ENCODE data around the gene PRKN. TPM values are rescaled to one million over a fixed set of nuclear protein-coding genes. Genes with fewer than 3 reads are reported as not detected.

PRKN gene
- total RNA-seq, 4 donors from 2014 or later = 6.3 to 11.9 (median 9.5) TPM

GRCh38 chr6:162149786-162150185 lies 577.8 kb downstream of the PRKN start:
- TF ChIP-seq POLR2A (IDR thresholded peaks at IDR 0.05) = no peak
- TF ChIP-seq, protein P1, sequence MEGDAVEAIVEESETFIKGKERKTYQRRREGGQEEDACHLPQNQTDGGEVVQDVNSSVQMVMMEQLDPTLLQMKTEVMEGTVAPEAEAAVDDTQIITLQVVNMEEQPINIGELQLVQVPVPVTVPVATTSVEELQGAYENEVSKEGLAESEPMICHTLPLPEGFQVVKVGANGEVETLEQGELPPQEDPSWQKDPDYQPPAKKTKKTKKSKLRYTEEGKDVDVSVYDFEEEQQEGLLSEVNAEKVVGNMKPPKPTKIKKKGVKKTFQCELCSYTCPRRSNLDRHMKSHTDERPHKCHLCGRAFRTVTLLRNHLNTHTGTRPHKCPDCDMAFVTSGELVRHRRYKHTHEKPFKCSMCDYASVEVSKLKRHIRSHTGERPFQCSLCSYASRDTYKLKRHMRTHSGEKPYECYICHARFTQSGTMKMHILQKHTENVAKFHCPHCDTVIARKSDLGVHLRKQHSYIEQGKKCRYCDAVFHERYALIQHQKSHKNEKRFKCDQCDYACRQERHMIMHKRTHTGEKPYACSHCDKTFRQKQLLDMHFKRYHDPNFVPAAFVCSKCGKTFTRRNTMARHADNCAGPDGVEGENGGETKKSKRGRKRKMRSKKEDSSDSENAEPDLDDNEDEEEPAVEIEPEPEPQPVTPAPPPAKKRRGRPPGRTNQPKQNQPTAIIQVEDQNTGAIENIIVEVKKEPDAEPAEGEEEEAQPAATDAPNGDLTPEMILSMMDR (IDR thresholded peaks at IDR 0.05) = no peak
- H3K4me3 ChIP-seq (ENCODE audit: low read depth, poor library complexity, severe bottlenecking) = no peak overlapping the region
- intact Hi-C loops (cut with DNase I; ENCODE audit: low total_unique reads) = loop anchor here (1.0 kb wide), 1 partner anchor 37 kb away; no protein-coding TSS in a partner anchor
- 94 to 98% methylated on average over 6 of the region's 6 CpGs for WGBS, 2 donors
- DNase-seq (ENCODE audit: low spot score in 2 of 2) = no peak

DNA sequence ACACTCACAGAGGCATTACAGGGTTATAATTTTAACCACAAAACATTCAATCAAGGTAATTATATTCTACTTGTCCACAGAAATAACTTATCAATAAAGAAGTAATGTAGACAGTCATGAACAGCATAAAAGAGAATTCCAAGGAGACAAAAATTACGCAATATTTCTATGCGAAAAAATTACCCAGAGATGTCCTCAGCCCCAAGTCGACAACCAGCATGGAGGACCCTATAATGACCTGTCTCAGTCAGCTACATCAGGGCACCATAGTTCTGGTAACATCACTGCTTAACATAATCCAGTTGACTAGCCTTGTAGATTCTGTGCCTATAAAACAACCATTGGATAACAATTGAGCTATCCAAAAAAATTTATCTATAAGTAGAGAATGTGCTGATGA lies 579.8 kb downstream of the PRKN start:
- no peak for TF ChIP-seq POLR2A (IDR thresholded peaks at IDR 0.05)
- TF ChIP-seq, protein P1 (IDR thresholded peaks at IDR 0.05) = no peak
- intact Hi-C loops (cut with DNase I; ENCODE audit: low total_unique reads) = no loop called here
- 93 to 94% methylated on average over 3 of the region's 3 CpGs for WGBS, 2 donors
- no peak for DNase-seq (ENCODE audit: low spot score in 2 of 2)
- no peak overlapping the region for H3K4me3 ChIP-seq (ENCODE audit: low read depth, poor library complexity, severe bottlenecking)

DNA sequence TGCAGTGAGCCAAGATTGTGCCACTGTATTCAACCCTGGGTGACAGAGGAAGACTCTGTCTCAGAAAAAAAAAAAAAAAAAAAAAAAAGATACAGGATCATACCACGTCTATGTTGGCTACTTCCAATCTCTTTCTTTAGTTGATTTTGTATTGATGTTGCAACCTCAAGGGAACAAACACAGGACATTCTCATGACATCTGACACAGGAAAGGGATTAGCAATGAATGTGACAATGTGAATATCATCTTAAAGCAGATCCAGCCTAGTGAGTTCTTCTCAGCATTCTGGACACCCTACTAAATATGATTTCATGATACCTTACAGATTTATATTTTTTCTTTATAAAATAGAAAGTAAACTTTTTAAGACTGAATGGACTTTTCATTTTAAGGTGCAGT lies 580.3 kb downstream of the PRKN start:
- intact Hi-C loops (cut with DNase I; ENCODE audit: low total_unique reads) = no loop called here
- no peak for TF ChIP-seq POLR2A (IDR thresholded peaks at IDR 0.05)
- TF ChIP-seq, protein P1 (IDR thresholded peaks at IDR 0.05) = no peak
- no peak overlapping the region for H3K4me3 ChIP-seq (ENCODE audit: low read depth, poor library complexity, severe bottlenecking)
- DNase-seq (ENCODE audit: low spot score in 2 of 2) = no peak
- 64 to 72% methylated on average over 1 of the region's 1 CpG for WGBS, 2 donors

- peak in 1 of 2 donors; percentile 25 for DNase-seq (ENCODE audit: low spot score in 2 of 2)
- no peak for TF ChIP-seq POLR2A (IDR thresholded peaks at IDR 0.05)
- TF ChIP-seq, protein P1 (IDR thresholded peaks at IDR 0.05) = no peak
- intact Hi-C loops (cut with DNase I; ENCODE audit: low total_unique reads) = no loop called here
- 67 to 69% methylated on average over 7 of the region's 7 CpGs for WGBS, 2 donors
- H3K4me3 ChIP-seq (ENCODE audit: low read depth, poor library complexity, severe bottlenecking) = no peak overlapping the region
Measured at GRCh38 chr6:162140251-162140852, 587.2 kb downstream of the PRKN start.

GRCh38 chr6:162125659-162126058 lies 601.9 kb downstream of the PRKN start:
- no peak overlapping the region for H3K4me3 ChIP-seq (ENCODE audit: low read depth, poor library complexity, severe bottlenecking)
- TF ChIP-seq, protein P1 (IDR thresholded peaks at IDR 0.05) = no peak
- no peak for TF ChIP-seq POLR2A (IDR thresholded peaks at IDR 0.05)
- no peak for DNase-seq (ENCODE audit: low spot score in 2 of 2)
- intact Hi-C loops (cut with DNase I; ENCODE audit: low total_unique reads) = no loop called here
- 66 to 70% methylated on average over 5 of the region's 5 CpGs for WGBS, 2 donors
